WI38 (cell line): ENCODE results near the gene CABP2.

Experiments used
- H3K4me3 ChIP-seq: 2 replicates; pipeline ENCODE4 v1.5.1; 2011; ENCODE audit warnings: low read depth, mild to moderate bottlenecking, control low read depth, low read length
- CTCF ChIP-seq: IDR thresholded peaks from 2 replicates; pipeline ENCODE4 v1.5.1; 2012; ENCODE audit warnings: low read depth, mild to moderate bottlenecking, control low read depth, low read length

The CABP2 gene

GRCh38 chr11:67502328-67502979, 20.8 kb downstream of the CABP2 start:
- no peak for TF ChIP-seq CTCF
- no peak overlapping the region for H3K4me3 ChIP-seq

GRCh38 chr11:67501854-67502253, 21.4 kb downstream of the CABP2 start:
- no peak overlapping the region for H3K4me3 ChIP-seq
- TF ChIP-seq CTCF: no peak

GRCh38 chr11:67500831-67501715, 22.2 kb downstream of the CABP2 start:
- TF ChIP-seq CTCF: no peak
- H3K4me3 ChIP-seq: no peak overlapping the region

GRCh38 chr11:67500484-67500821, 22.8 kb downstream of the CABP2 start:
- H3K4me3 ChIP-seq: no peak overlapping the region
- TF ChIP-seq CTCF: no peak

GRCh38 chr11:67499808-67500483, 23.3 kb downstream of the CABP2 start:
- TF ChIP-seq CTCF: no peak
- H3K4me3 ChIP-seq: no peak overlapping the region

- H3K4me3 ChIP-seq: no peak overlapping the region
- no peak for TF ChIP-seq CTCF
Measured at GRCh38 chr11:67498544-67498972, 24.7 kb downstream of the CABP2 start.
